T follicular helper cell (primary cell): ENCODE measurements around the gene WFDC10A.
"Not testable (repeated sequence)": the region's sequence is repeated elsewhere in the genome, so short reads cannot be mapped to it uniquely, and the experiment has no call there.

ENCODE experiments used
- DNase-seq: peaks from one replicate; pipeline ENCODE4 v3.0.0-alpha.2; 2020; ENCODE audit warnings: low read depth

Gene WFDC10A

DNA sequence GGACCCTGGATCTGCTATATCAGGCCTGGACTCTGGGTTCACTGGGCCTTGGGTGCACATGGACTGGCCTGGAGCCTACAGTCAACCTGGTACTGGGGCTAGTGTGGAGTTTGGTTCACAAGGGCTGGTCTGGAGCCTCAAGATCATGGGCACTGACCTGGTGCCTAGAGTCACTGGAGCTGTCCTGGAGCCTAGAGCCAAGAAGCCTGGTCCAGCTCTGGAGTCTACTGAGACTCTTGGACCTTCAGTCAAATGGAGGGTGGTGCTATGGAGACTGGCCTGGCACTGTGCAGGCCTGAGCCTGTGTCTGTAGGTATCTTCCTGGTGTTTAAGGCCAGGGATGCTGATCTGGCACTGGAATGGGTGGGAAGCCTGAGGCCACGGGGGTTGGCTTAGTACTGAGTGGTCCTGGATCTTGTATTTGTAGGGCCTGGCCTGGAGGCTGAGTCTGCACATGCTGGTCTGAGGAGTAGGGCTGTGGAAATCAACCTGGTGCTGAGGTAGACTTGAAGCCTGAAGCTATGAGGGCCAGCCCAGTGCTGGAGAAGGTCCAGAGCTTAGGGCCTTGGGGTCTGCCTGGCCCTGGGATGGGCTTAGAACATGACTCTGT, 18.0 kb downstream of the WFDC10A start:
- DNase-seq, result no peak

GRCh38 chr20:45649312-45649863, 19.8 kb downstream of the WFDC10A start:
- DNase-seq, result no peak

GRCh38 chr20:45651726-45652125, 22.2 kb downstream of the WFDC10A start:
- DNase-seq, result not testable (repeated sequence)

DNA sequence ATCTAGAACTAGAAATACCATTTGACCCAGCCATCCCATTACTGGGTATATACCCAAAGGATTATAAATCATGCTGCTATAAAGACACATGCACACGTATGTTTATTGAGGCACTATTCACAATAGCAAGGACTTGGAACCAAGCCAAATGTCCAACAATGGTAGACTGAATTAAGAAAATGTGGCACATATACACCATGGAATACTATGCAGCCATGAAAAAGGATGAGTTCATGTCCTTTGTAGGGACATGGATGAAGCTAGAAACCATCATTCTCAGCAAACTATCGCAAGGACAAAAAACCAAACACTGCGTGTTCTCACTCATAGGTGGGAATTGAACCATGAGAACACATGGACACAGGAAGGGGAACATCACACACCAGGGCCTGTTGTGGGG, 27.5 kb downstream of the WFDC10A start:
- DNase-seq, result not testable (repeated sequence)

- DNase-seq, result no peak
Measured at GRCh38 chr20:45670139-45670538, 40.6 kb downstream of the WFDC10A start, which contains the start of gene WFDC11. TSS of gene WFDC11 (minus strand) at chr20:45670239. CDS start at chr20:45650600, 19,639 bp downstream.

DNA sequence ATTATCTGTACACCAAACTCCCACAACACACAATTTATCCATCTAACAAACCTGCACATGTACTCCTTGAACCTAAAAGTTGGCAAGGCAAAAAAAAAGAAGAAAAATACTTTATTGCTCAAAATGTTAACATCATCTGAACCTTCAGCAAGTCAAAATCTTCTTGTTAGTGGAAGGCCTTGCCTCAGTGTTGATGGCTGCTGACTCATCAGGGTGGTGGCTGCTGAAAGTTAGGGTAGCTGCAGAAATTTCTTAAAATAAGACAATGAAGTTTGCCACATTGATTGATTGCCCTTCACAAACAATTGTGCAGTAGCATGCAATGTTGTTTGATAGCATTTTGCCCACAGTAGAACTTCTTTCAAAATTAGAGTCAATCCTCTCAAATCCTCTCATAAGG, 43.2 kb downstream of the WFDC10A start:
- DNase-seq, result no peak

DNA sequence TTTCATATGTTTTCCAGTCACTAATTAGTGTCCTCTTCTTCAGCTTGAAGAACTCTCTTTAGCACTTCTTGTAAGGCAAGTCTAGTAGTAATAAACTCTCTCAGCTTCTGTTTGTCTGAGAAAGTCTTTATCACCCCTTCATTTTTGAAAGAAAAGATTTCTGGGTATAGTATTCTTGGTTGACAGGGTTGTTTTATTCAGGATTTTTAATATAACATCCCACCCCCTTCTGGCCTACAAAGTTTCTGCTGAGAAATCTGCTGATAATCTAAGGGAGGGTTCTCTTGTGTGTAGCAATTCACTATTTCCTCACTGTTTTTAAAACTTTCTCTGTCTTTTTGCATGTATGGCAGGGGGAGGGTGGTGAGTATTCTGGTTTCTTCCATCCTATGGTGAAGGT, 50.1 kb downstream of the WFDC10A start:
- DNase-seq, result no peak
